HG03060 (cell line): Measurements from ENCODE around the gene WNT5A.

ENCODE experiments used
- ATAC-seq: cut with Tn5 transposase; IDR thresholded peaks from one replicate; pipeline ENCODE4 v1.9.1; 2021; ENCODE audit warnings: low read depth, moderate number of reproducible peaks; ENCODE audit not compliant: unreplicated experiment

WNT5A gene

GRCh38 chr3:55454611-55455010, 32.5 kb downstream of the WNT5A start:
- no peak for ATAC-seq

DNA sequence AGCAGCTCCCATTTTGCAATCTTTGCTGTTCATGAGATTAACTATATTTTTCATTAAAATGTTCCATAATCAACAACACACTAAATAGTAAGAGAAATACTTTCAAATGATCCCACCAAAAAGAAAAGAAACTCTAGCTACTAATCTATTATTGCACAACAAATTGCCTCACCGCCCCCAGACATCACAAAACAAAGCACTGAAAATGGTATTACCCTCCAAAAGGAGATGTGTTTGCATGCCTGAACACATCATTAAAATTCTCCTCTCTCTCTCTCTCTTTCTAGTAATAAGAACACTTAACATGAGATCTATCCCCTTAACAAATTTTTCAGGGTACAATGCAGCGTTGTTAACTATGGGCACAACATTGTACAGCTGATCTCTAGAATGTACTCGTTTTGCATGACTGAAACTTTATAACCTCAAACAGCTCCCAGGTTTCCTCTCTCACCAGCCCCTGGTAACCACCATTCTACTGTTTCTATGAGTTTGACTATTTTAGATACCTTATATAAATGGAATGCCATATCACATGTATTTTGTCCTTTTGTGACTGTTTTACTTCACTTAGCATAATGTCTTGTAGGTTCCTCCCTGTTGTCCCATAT, 33.1 kb downstream of the WNT5A start:
- ATAC-seq, result no peak

DNA sequence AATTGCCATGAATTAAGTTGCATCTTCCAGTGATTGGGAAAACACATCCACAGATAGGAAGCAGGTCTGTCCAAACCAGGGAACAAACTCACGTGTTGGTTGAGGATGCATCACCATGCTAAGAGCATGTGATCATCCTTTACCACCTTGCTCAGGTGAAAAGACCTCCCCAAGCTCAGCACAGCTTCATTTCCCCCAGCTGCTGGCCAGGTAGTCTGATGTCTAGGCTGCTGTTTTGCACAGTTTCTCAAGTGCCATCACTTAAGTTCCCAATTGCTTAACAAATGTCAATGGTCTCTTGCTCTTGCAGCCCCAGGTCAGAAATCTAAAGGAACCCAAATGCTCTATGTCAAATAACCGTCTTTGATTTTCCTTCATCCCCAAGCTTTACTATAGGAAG, 34.2 kb downstream of the WNT5A start:
- no peak for ATAC-seq

DNA sequence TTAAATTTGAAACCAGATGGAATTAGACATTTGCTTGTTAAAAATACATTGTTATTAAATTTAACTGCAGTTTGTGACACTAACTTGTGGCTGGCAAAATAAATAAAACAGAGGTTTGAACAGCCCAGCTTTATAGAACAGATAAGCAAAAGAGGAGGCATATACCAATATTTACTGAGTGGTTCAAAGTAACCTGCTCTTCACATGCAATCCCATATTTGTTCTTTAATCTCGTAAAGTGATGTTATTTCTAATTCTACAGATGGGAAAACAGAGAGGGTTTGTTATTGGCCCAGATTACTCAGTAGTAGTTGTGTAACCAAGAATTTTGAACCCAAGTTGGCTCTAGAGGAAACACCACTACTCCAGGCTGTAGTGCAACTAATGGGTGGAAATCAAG, 37.6 kb downstream of the WNT5A start:
- ATAC-seq, result no peak

- ATAC-seq, result no peak
Measured at GRCh38 chr3:55446850-55447249, 40.3 kb downstream of the WNT5A start.

- ATAC-seq, result no peak
Measured at GRCh38 chr3:55445551-55445950, 41.6 kb downstream of the WNT5A start.

DNA sequence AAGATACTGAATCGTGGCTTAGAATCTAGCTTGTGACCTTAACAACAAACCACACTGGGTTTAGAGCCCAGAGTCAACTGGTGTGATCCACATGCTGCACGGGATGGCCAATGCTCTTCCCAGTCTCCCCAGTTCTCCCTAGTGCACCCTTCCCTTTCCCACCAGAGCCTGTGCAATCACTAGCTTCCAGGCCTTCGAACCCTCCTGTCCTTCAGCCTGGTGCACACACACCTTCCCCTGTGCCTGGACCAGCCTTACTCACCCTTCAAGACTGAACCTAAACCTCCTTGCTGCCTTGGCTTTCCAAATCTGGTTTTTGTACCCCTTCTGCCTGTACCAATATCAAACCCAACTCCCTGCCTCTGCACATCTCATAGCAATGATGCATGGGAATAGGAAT, 43.8 kb downstream of the WNT5A start:
- no peak for ATAC-seq

DNA sequence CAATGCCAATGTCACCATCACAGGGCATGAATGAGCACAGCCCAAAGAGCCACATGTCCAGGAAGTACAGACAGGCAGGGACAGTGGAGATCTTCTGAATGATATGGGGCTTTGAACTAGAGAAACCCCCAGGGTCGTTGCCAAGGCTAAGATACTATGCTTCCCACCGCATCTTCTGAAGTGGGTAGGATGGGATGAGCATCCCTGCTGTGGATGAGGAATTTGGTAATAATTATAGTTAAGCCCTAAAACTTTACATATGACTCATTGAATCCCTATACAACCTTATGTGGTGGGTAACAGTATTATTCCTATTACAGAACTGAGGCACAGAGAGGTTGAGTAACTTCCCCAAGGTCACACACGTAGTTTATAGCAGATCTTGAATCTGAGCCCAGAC, 44.2 kb downstream of the WNT5A start:
- no peak for ATAC-seq

DNA sequence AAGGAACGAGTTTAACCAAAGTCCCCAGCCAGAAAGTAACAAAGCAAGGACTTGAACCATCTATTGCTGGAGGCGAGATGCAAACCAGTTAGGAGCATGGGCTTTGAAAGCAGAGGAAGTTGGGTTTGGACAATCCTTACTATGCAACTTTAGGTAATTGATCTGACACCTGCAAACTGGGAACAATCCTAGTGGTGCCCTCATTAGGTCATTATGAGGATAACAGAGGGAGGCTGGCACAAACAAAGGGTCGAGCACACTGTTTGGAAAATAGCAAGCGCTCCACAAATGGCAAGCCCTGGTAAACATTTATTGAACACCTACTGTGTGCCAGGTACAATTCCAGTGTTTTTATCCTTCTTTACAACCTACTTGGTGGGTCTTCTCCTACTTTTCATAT, 45.6 kb downstream of the WNT5A start:
- ATAC-seq, result no peak

DNA sequence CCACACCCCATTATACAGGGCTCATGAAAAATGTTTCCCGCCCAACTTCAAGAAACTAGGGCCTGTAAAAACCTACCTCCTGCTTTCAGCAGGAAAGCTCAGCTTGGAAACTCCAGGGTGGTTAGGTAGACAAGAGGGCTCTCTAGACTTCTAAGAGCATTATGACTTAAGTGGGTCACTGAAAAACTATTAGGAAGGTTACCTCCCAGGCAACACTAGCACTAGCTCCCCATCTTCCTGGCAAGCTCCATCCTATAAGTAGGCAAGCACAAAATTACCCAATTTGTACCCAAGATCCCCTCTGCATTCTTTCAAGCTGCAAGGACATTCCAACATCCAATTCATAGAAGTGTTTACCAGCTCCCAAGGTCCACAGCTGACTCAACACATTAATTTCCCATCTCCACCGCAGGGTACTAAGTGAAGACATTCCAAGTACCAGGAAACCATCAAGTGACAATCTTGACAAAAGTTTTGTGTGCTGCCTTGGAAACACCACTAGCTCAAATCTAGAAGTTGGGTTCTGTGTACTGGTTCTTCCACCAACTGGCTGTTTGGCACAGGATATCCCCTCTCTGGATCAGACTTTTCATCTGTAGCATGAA, 46.9 kb downstream of the WNT5A start:
- ATAC-seq, result no peak

DNA sequence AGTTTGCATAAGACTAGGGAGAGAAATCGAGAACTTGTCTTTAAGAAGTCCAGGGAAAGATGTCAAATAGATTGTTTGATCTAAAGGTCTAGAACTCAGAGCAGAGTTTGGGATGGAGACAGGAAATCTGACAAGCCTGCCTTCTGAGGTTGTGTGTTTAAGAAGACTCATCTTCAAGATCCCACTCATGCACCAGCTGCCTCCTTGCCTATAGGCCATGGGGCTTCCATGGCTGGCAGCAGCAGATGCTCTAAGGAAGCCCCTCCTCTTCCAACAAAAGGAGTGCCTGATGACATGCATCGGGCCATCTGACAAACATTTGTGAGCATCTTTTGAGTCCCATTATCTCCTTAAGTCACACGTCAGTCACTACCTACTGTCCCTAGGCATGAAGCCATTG, 47.4 kb downstream of the WNT5A start:
- ATAC-seq, result no peak

DNA sequence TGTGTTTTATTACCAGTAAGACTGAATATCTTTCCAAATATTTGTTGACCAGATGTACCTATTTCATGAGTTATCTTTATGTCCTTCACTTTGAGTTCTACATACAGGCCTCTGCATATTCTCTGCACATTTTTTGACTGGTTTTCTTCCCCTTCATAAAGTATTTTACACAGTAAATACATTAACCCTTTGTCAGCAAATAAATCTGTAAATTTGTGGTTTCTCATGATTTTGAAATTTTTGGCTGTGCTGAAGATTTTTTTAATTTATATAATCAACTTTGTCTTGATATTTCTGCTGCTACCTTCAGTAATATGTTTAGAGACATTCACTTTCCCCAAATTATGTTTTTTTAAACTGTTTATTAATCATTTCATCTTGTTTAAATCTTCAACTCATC, 50.5 kb downstream of the WNT5A start:
- ATAC-seq, result no peak

- no peak for ATAC-seq
Measured at GRCh38 chr3:55435491-55435890, 51.6 kb downstream of the WNT5A start.

DNA sequence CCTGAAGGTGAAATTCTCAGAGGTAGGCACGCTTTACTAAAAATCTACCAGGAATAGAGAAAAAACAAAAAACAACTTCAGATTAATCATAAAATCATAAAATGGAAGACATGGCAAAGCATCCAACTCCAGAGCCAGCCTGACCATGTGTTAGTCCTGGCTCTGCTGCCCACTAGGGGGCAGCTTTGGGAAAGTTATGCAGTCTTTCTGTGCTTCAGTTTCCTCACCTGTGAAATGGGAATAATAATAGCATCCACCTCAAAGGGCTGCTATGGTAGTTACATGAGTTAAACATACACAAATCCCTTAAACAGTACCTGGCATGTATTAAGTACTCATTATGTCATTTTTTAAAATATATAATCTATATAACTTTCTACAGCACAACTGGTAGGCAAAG, 52.3 kb downstream of the WNT5A start:
- no peak for ATAC-seq

DNA sequence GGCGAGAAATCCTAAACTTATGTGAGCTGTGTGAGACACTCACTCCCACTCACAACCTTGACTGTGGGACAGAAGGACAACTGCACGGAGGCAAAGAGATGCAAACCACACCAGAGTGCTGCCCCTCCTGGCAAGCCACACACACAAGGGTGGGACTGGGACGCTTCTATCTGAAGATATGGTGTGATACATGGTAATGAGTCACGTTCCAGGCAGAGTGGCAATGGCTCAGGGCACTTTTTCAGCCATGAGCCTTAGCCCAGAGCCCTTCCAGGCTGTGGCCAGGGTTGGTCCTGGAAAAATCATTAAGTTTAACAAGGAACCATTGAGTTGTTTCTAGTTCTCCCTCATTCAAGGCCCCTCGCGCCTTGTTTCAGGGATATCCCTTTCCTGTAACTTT, 56.1 kb downstream of the WNT5A start:
- ATAC-seq, result no peak

DNA sequence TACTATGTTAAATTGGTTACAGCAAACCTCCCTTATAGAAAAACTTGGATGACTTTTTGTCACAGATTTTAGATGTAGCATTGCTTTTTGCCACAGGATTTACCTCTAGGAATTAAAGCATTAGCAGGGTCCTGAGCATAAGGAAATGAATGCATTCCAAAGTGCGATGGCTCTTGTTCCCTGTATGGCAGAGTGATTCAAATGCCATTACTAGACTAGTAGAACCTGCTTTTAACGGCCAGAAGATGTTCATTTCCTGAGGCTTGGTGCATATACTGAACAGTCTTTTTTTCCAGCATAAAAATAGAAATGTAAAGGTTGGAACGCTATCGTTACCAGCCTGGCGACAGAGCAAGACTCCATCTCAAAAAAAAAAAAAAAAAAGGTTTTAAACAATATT, 59.4 kb downstream of the WNT5A start:
- ATAC-seq, result no peak

GRCh38 chr3:55426486-55426885, 60.6 kb downstream of the WNT5A start:
- no peak for ATAC-seq

GRCh38 chr3:55423782-55424181, 63.3 kb downstream of the WNT5A start:
- ATAC-seq, result no peak

DNA sequence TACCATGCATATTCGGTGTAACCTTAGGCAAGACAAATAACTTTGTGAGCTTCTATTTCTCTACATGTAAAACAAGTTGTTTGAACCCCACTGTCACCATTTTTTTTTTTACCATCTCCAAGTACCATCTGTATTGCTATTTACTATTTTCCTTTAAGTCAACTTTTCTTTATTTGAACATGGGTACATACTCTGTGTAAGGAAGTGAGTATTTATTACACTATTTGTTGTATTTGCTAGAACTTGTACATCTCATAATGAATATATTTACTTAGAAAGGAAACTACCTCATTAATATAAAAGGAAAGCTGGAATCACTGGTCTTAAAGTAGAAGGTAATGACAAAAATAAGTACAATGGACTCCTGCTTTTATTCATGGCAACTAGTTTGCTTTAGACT, 69.9 kb downstream of the WNT5A start:
- ATAC-seq, result no peak

DNA sequence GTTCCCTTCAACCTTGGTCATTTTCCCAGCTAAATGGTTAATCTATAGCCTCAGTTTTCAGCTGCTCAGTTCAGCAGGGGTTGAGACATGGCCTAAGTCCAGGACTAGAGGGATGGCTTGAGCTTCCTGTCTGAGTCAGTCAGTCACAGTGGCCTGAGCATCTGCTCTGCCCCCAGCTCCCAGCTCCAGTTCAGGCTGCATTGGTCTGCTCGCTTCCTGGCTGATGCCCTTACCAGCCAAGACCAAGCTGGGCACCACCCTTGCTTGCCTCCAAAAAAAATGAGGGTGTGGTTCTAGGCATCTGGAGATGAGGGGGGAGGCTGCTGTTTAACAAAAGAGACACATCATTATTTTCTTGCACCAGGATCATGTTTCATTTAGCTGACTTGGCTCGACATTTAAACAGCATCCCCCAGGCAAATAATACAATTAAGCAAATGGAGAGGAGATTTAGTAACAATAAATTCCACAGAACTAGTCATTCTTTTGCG, 70.7 kb downstream of the WNT5A start:
- ATAC-seq, result no peak
